ENCODE data around the gene TAAR9. TPM values are rescaled to one million over a fixed set of nuclear protein-coding genes. Genes with fewer than 3 reads are reported as not detected.

TAAR9 gene
- total and polyA plus RNA-seq, 2 experiments from 2014 or later: not detected

- no peak overlapping the region for H3K4me3 ChIP-seq
- no peaks in the 10 kb centered on the region for H3K4me1 ChIP-seq (ENCODE audit: low read depth)
- H3K36me3 ChIP-seq: peaks cover 5% of the 10 kb centered on the region
- H3K27ac ChIP-seq: no peak overlapping the region
- H3K9me3 ChIP-seq (ENCODE audit: low read depth): no peaks in the 10 kb centered on the region
- TF ChIP-seq CTCF (IDR thresholded peaks at IDR 0.05; ENCODE audit: low read depth, low read length): no peak
- H3K27me3 ChIP-seq: no peaks in the 10 kb centered on the region
- no peak for DNase-seq (ENCODE audit: low read depth in 1 of 2, low spot score in 1 of 2)
Observed at GRCh38 chr6:132491881-132492280, 46.2 kb upstream of the TAAR9 start.

- H3K4me3 ChIP-seq: no peak overlapping the region
- no peaks in the 10 kb centered on the region for H3K9me3 ChIP-seq (ENCODE audit: low read depth)
- peaks cover 8% of the 10 kb centered on the region for H3K36me3 ChIP-seq
- no peak for DNase-seq (ENCODE audit: low read depth in 1 of 2, low spot score in 1 of 2)
- TF ChIP-seq CTCF (IDR thresholded peaks at IDR 0.05; ENCODE audit: low read depth, low read length): no peak
- no peaks in the 10 kb centered on the region for H3K27me3 ChIP-seq
- no peaks in the 10 kb centered on the region for H3K4me1 ChIP-seq (ENCODE audit: low read depth)
- H3K27ac ChIP-seq: no peak overlapping the region
Observed at GRCh38 chr6:132494954-132495353, 43.1 kb upstream of the TAAR9 start.

DNA sequence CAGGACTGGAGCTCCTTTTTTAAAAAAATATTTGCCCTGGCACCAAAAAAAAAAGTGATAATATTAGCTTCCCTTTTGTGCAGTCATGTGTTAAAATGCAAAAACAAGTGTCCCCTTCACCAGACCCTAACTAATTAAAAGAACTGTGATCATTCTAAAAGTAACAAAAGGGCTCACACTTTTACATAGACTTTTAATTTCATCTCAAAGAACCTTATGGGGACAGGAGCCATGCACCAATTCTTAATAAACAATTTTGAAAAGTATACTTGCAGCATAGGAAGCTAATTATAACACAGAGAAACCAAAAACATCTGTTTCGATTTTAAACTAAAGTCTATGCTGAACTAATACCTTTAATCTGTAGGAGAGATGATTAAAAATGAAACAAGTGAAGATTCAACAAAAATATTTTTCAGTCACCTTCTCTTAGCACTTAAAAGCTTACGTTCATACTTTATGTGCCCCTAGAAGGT is 42.4 kb upstream of the TAAR9 start:
- H3K4me3 ChIP-seq: no peak overlapping the region
- TF ChIP-seq CTCF (IDR thresholded peaks at IDR 0.05; ENCODE audit: low read depth, low read length): no peak

DNA sequence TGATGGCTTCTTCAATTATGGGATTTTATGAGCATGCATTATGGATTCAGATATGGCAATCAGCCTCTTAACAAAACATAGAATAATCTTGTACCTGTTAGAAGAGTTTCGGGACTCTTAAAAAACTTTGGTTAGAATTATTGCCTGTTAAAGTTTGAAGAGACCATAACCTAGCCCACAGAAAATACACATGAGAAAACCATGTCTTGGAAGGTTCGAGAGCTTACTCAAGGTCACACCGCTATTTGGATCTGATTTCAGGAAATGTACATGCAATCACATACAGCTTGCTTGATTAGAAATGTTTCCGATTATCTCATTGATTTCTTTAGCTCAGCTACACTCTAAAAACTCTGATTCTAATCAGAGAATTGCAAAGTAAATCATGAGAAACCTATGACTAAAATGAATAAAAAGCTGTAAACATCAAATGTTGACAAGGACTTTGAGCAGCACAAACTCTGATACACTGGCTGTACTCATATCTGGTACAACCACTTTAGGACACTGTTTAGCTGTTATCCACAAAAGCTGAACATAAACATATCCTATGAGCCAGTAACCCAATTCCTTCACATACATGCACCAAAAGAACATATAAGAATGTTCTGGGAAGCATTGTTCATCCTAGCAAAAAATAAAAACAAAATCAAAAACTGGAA is 41.4 kb upstream of the TAAR9 start:
- H3K9me3 ChIP-seq (ENCODE audit: low read depth): no peaks in the 10 kb centered on the region

More for the DNA sequence above, 42.4 kb upstream of the TAAR9 start:
- no peak for DNase-seq (ENCODE audit: low read depth in 1 of 2, low spot score in 1 of 2)
- no peaks in the 10 kb centered on the region for H3K27me3 ChIP-seq
- H3K36me3 ChIP-seq: peaks cover 8% of the 10 kb centered on the region
- H3K9me3 ChIP-seq (ENCODE audit: low read depth): no peaks in the 10 kb centered on the region
- no peak overlapping the region for H3K27ac ChIP-seq
- H3K4me1 ChIP-seq (ENCODE audit: low read depth): no peaks in the 10 kb centered on the region

DNA sequence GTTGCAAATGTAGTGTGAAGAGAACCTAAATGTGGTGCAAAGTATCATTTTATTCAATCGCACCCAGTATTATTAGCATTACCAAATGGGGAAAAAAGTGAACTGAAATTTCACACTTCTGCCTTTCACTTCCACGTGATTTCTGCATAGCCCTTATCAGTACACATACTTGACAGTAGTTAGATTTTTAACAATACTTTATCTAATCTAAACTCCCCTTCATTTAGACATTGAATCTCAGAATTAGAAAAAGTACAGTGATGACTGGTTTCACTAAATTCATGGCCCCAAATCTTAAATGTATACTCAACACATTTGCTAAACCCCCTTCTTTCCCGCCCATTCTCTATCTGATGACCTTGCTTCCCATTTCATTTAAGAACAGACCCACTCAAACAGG is 39.4 kb upstream of the TAAR9 start:
- TF ChIP-seq CTCF (IDR thresholded peaks at IDR 0.05; ENCODE audit: low read depth, low read length): no peak
- no peaks in the 10 kb centered on the region for H3K27me3 ChIP-seq
- H3K27ac ChIP-seq: no peak overlapping the region
- peaks cover 11% of the 10 kb centered on the region for H3K36me3 ChIP-seq
- no peaks in the 10 kb centered on the region for H3K4me1 ChIP-seq (ENCODE audit: low read depth)
- no peak for DNase-seq (ENCODE audit: low read depth in 1 of 2, low spot score in 1 of 2)
- H3K9me3 ChIP-seq (ENCODE audit: low read depth): no peaks in the 10 kb centered on the region
- no peak overlapping the region for H3K4me3 ChIP-seq

More for the DNA sequence above, 41.4 kb upstream of the TAAR9 start:
- Histone ChIP-seq H3K4me3 (no peak overlapping the region), H3K27me3 (no peaks in the 10 kb centered on the region), H3K36me3 (peaks cover 11% of the 10 kb centered on the region), H3K27ac (no peak overlapping the region), H3K4me1 (ENCODE audit: low read depth) (no peaks in the 10 kb centered on the region)
- DNase-seq (ENCODE audit: low read depth in 1 of 2, low spot score in 1 of 2): no peak
- no peak for TF ChIP-seq CTCF (IDR thresholded peaks at IDR 0.05; ENCODE audit: low read depth, low read length)

Measured in cardiac muscle cell (in vitro differentiated cells and primary cell).